Endometrial microvascular endothelial cells (primary cell): ENCODE measurements around the gene TMTC4. TPM values are rescaled to one million over a fixed set of nuclear protein-coding genes. Genes with fewer than 3 reads are reported as not detected.
"Not testable (repeated sequence)": the region's sequence is repeated elsewhere in the genome, so short reads cannot be mapped to it uniquely, and the experiment has no call there.

ENCODE experiments used
- in situ Hi-C: cut with HindIII; loops from 2 replicates; pipeline ENCODE4 v1.10.0; 2017; ENCODE audit warnings: low sequenced_read_pairs, low pct_unique_long_range_greater_than_20kb; ENCODE audit errors: inconsistent ontology term
- total RNA-seq: library from RNA; depleted of rRNA; stranded (reverse); fragments of >200 nt; gene quantifications from one replicate; pipeline ENCODE4 v1.2.3, GENCODE V29; 2015; ENCODE audit errors: inconsistent ontology term

Gene TMTC4
- total RNA-seq, 1 donor from 2014 or later = 19.0 TPM

- in situ Hi-C loops = no loop called here
These were observed 37.2 kb downstream of the TMTC4 start for GRCh38 chr13:100637380-100637779.

GRCh38 chr13:100636441-100636840, 38.2 kb downstream of the TMTC4 start:
- in situ Hi-C loops = no loop called here

GRCh38 chr13:100636004-100636403, 38.6 kb downstream of the TMTC4 start:
- in situ Hi-C loops = no loop called here

- in situ Hi-C loops = no loop called here
These were observed 39.9 kb downstream of the TMTC4 start for GRCh38 chr13:100634696-100635095.

GRCh38 chr13:100633461-100633860, 41.1 kb downstream of the TMTC4 start:
- in situ Hi-C loops = no loop called here

GRCh38 chr13:100630555-100630954, 44.0 kb downstream of the TMTC4 start:
- in situ Hi-C loops = no loop called here

GRCh38 chr13:100627120-100627519, 47.5 kb downstream of the TMTC4 start:
- in situ Hi-C loops = no loop called here

- in situ Hi-C loops = no loop called here
These were observed 49.1 kb downstream of the TMTC4 start for GRCh38 chr13:100625447-100625846.

GRCh38 chr13:100620792-100621191, 53.8 kb downstream of the TMTC4 start:
- in situ Hi-C loops = no loop called here

GRCh38 chr13:100619940-100620339, 54.7 kb downstream of the TMTC4 start:
- in situ Hi-C loops = no loop called here

GRCh38 chr13:100618897-100619296, 55.7 kb downstream of the TMTC4 start:
- in situ Hi-C loops = not testable (repeated sequence)

- in situ Hi-C loops = no loop called here
These were observed 61.6 kb downstream of the TMTC4 start for GRCh38 chr13:100613031-100613430.

- in situ Hi-C loops = no loop called here
These were observed 62.7 kb downstream of the TMTC4 start for GRCh38 chr13:100611678-100612492.

- in situ Hi-C loops = no loop called here
These were observed 63.9 kb downstream of the TMTC4 start for GRCh38 chr13:100610391-100611347.

GRCh38 chr13:100608906-100609305, 65.7 kb downstream of the TMTC4 start:
- in situ Hi-C loops = no loop called here

- in situ Hi-C loops = no loop called here
These were observed 66.1 kb downstream of the TMTC4 start for GRCh38 chr13:100608489-100608888.

GRCh38 chr13:100604918-100605710, 69.5 kb downstream of the TMTC4 start:
- in situ Hi-C loops = no loop called here

- in situ Hi-C loops = no loop called here
These were observed 72.0 kb downstream of the TMTC4 start for GRCh38 chr13:100602493-100603111.

- in situ Hi-C loops = no loop called here
These were observed 72.9 kb downstream of the TMTC4 start for GRCh38 chr13:100601716-100602115.
